Activated B cell treated with CpG ODN at 0.5 μM for 24 hours (primary cell): Measurements from ENCODE around the gene GOT1. TPM values are rescaled to one million over a fixed set of nuclear protein-coding genes. Genes with fewer than 3 reads are reported as not detected.

ENCODE experiments used
- ATAC-seq: fragments of 200-7000 bp; cut with Tn5 transposase; one replicate; pipeline ENCODE4 v1.10.0; 2021; ENCODE audit warnings: low read depth, mild to moderate bottlenecking, moderate library complexity
- CTCF ChIA-PET: fragments of 350-600 bp; sonication (Branson Sonifier 250); formaldehyde crosslinking; loops from one replicate; lab custom pipeline; 2021; ENCODE audit warnings: antibody characterized with exemption; lab: Charles Lee
- POLR2A ChIA-PET: fragments of 350-600 bp; sonication (Branson Sonifier 250); formaldehyde crosslinking; loops from one replicate; lab custom pipeline; 2021; ENCODE audit warnings: antibody characterized with exemption; lab: Charles Lee
- DNase-seq: peaks from one replicate; pipeline ENCODE4 v3.0.0; 2022
- H3K27ac Mint-ChIP-seq: one replicate; pipeline ENCODE4 v1.8.0; 2020; ENCODE audit warnings: mixed read lengths
- H3K27me3 Mint-ChIP-seq: one replicate; pipeline ENCODE4 v1.8.0; 2021; ENCODE audit warnings: mixed read lengths
- H3K36me3 Mint-ChIP-seq: one replicate; pipeline ENCODE4 v1.8.0; 2021; ENCODE audit warnings: low read depth, mixed read lengths
- H3K4me1 Mint-ChIP-seq: one replicate; pipeline ENCODE4 v1.8.0; 2021; ENCODE audit warnings: mixed read lengths
- H3K4me3 Mint-ChIP-seq: one replicate; pipeline ENCODE4 v1.8.0; 2020; ENCODE audit warnings: mild to moderate bottlenecking, mixed read lengths
- H3K9me3 Mint-ChIP-seq: one replicate; pipeline ENCODE4 v1.8.0; 2020; ENCODE audit warnings: mixed read lengths
- CTCF ChIP-seq: fragments of 200-600 bp; IDR thresholded peaks from one replicate; pipeline ENCODE4 v1.8.0; 2022; ENCODE audit warnings: antibody characterized with exemption, mild to moderate bottlenecking
- intact Hi-C: fragments of 100-400 bp; cut with micrococcal nuclease; formaldehyde crosslinking; loops from one replicate; pipeline ENCODE4 v1.15.1; 2024
- total RNA-seq: library from RNA; stranded (reverse); gene quantifications from 2 replicates; pipeline ENCODE4 v1.2.3, GENCODE V29; 2022

GOT1 gene
- total RNA-seq, 1 donor from 2014 or later, result 31.4 TPM

DNA sequence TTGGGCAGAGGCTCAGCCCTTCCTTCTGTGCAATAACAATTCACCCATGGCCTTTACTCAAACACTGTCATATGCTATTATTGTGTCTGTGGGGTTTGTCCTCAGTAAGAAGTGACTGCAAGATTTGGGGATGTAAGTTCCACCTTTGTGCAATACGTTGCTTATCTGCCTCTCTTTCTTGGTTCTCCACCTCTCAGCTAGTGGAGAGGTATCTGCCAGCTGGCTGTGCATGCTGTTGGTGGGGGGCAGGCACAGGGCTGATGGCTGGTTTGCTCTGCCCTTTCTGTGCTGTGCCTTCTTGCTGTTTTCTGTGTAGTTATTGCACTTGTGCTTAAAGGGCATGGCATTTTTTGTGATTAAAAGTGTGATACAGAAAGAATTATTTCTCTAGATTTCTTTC lies 65.1 kb downstream of the GOT1 start:
- DNase-seq (no peak), ATAC-seq (no peak)
- no peak overlapping the region for H3K27ac Mint-ChIP-seq
- CTCF ChIA-PET, result no interaction called here
- no peaks in the 10 kb centered on the region for H3K9me3 Mint-ChIP-seq
- H3K4me3 Mint-ChIP-seq, result no peak overlapping the region
- H3K4me1 Mint-ChIP-seq, result no peaks in the 10 kb centered on the region
- H3K36me3 Mint-ChIP-seq, result no peaks in the 10 kb centered on the region
- peaks cover 4% of the 10 kb centered on the region for H3K27me3 Mint-ChIP-seq
- intact Hi-C loops, result no loop called here
- POLR2A ChIA-PET, result no interaction called here
- no peak for TF ChIP-seq CTCF

DNA sequence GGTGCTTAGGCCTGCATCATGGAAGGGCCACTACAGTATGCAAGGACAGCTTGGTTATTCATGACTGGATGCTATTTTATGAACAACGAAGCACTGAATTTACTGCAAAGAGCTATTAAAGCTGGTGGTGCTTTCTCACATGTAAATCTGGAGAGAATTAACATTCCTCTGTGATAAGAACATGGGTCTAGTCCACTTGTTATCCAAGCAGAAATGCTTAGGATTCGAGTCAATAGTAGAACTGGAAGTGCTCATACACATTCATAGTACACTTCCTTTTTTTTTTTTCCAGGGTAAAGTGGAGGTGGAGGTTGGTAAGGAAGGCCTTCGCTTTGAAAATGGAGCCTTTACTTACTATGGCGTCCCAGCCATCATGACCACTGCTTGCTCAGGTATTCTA lies 66.3 kb downstream of the GOT1 start:
- no peak for DNase-seq
- no peak overlapping the region for H3K4me3 Mint-ChIP-seq
- no peak for ATAC-seq
- no peak for TF ChIP-seq CTCF
- no peak overlapping the region for H3K27ac Mint-ChIP-seq
- H3K4me1 Mint-ChIP-seq, result peaks cover 5% of the 10 kb centered on the region
- ChIA-PET POLR2A (no interaction called here), CTCF (no interaction called here)
- H3K9me3 Mint-ChIP-seq, result no peaks in the 10 kb centered on the region
- no peaks in the 10 kb centered on the region for H3K27me3 Mint-ChIP-seq
- H3K36me3 Mint-ChIP-seq, result no peaks in the 10 kb centered on the region
- intact Hi-C loops, result no loop called here

DNA sequence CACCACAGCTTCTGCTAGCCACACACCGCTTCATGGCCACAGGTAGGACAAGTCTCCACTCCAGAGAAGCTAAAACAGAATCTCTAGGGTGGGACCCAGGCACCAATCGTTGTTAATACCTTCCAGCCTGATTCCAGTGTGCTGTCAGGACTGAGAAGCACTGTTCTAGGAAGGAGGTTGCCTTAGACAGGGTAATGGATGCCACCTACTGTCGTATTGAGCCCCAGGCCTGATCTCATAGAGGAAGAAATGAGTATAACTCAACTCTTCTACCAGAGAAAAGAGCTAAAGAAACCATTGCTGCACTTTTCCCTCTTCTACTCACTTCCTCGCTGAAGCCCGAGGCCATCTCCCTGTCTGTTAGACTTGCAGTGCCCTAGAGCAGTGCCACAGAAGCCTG lies 69.5 kb downstream of the GOT1 start:
- no peaks in the 10 kb centered on the region for H3K36me3 Mint-ChIP-seq
- peaks cover 5% of the 10 kb centered on the region for H3K4me1 Mint-ChIP-seq
- ChIA-PET POLR2A (no interaction called here), CTCF (interaction anchor here (1.3 kb wide), 1 partner anchor 31 kb away, joined by 3 read pairs; no protein-coding TSS in a partner anchor)
- H3K27ac Mint-ChIP-seq, result no peak overlapping the region
- ATAC-seq (no peak), DNase-seq (no peak)
- no peaks in the 10 kb centered on the region for H3K27me3 Mint-ChIP-seq
- H3K4me3 Mint-ChIP-seq, result no peak overlapping the region
- no peak for TF ChIP-seq CTCF
- intact Hi-C loops, result no loop called here
- no peaks in the 10 kb centered on the region for H3K9me3 Mint-ChIP-seq

- Mint-ChIP-seq H3K9me3 (no peaks in the 10 kb centered on the region), H3K36me3 (no peaks in the 10 kb centered on the region), H3K27ac (no peak overlapping the region), H3K4me3 (no peak overlapping the region), H3K4me1 (peaks cover 5% of the 10 kb centered on the region), H3K27me3 (peaks cover 12% of the 10 kb centered on the region)
- CTCF ChIA-PET, result no interaction called here
- DNase-seq (no peak), ATAC-seq (no peak)
- intact Hi-C loops, result no loop called here
- POLR2A ChIA-PET, result no interaction called here
- no peak for TF ChIP-seq CTCF
These were observed 72.3 kb downstream of the GOT1 start for GRCh38 chr10:99358101-99358500.

DNA sequence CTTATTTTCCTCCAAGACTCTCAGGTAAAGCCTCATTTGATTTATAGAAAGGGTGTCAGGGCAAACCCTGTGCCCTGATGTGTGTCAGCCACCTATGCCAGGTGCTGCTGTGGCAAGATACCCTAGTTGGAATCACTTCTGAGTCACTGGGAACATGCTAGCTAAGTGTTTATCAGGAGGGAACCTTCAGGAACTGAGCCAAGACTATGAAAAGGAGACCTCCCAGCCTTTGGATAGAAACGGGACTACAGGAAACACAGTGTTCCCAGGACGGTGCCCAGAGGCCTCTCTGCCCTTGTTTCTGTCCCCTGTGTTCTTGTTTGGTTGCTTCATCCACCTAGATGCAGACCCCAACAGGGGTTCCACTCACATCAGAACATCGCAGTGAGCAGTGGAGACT lies 72.7 kb downstream of the GOT1 start:
- CTCF ChIA-PET, result no interaction called here
- POLR2A ChIA-PET, result no interaction called here
- H3K9me3 Mint-ChIP-seq, result no peaks in the 10 kb centered on the region

More for the DNA sequence above, 72.7 kb downstream of the GOT1 start:
- no peaks in the 10 kb centered on the region for H3K36me3 Mint-ChIP-seq
- H3K27ac Mint-ChIP-seq, result no peak overlapping the region
- H3K4me3 Mint-ChIP-seq, result no peak overlapping the region
- no peak for DNase-seq
- ATAC-seq, result no peak
- H3K4me1 Mint-ChIP-seq, result peaks cover 5% of the 10 kb centered on the region
- intact Hi-C loops, result no loop called here
- no peak for TF ChIP-seq CTCF
- peaks cover 16% of the 10 kb centered on the region for H3K27me3 Mint-ChIP-seq
